Stomach (tissue), 4 donors: ENCODE measurements around the gene KANSL1.

Experiments used
- EP300 ChIP-seq: sonication (generic); formaldehyde crosslinking; IDR thresholded peaks from one replicate; pipeline ENCODE4 v1.6.1; 2017; ENCODE audit warnings: antibody characterized with exemption
- POLR2A ChIP-seq, 4 donors: fragments of 450-650 bp; IDR thresholded peaks; one replicate each; pipeline ENCODE4 v1.6.1; 2016; ENCODE audit warnings: antibody characterized with exemption in 4 of 4, control low read depth in 2 of 4, mild to moderate bottlenecking in 1 of 4, moderate library complexity in 1 of 4
- POLR2AphosphoS5 ChIP-seq, 3 donors: sonication (generic); formaldehyde crosslinking; IDR thresholded peaks; one replicate each; pipeline ENCODE4 v1.6.1; 2016; ENCODE audit warnings: antibody characterized with exemption in 3 of 3

DNA sequence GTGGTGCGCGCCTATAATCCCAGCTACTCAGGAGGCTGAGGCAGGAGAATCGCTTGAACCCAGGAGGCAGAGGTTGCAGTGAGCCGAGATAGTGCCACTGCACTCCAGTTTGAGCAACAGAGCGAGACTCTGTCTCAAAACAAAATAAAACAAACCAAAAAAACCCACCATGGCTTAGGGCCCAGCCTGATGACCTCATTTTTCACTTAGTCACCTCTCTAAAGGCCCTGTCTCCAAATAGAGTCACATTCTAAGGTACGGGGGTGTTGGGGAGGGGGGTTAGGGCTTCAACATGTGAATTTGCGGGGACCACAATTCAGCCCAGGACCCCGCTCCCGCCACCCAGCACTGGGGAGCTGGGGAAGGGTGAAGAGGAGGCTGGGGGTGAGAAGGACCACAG, 195.6 kb downstream of the KANSL1 start:
- no peak for TF ChIP-seq POLR2A (IDR thresholded peaks at IDR 0.05)
- TF ChIP-seq EP300, result no peak
- TF ChIP-seq POLR2AphosphoS5 (IDR thresholded peaks at IDR 0.05), result no peak
